Measurements from ENCODE around the gene BEST1. TPM values are rescaled to one million over a fixed set of nuclear protein-coding genes. Genes with fewer than 3 reads are reported as not detected.

The BEST1 gene
- total and polyA plus RNA-seq, 2 donors (not counting 3 experiments of a cell fraction or from before 2014, with no cell fraction given): 0.04 TPM; not detected in 1

- dilution Hi-C loops (cut with MboI; ENCODE audit: extremely low pct_ligation_motif_present, low sequenced_read_pairs): loop anchor here (10.0 kb wide), 1 partner anchor 182 kb away; no protein-coding TSS in a partner anchor
- Histone ChIP-seq H3K4me2 (ENCODE audit: insufficient read depth, low read length) (no peak overlapping the region), H3K4me1 (ENCODE audit: control insufficient read depth, extremely low read depth, insufficient read depth, low read length) (no peaks in the 10 kb centered on the region), H3K36me3 (ENCODE audit: control insufficient read depth in 2 of 2, extremely low read depth in 1 of 2, insufficient read depth in 2 of 2, low read length in 2 of 2) (no peaks in the 10 kb centered on the region), H4K20me1 (replicated peaks; ENCODE audit: control insufficient read depth, extremely low read depth, insufficient read depth, low read length) (no peaks in the 10 kb centered on the region), H3K9ac (replicated peaks; ENCODE audit: extremely low read depth, insufficient read depth, low read length) (no peak overlapping the region), H3K79me2 (ENCODE audit: control insufficient read depth, insufficient read depth, low read length) (no peaks in the 10 kb centered on the region), H3K27ac (ENCODE audit: insufficient read depth, low read depth, low read length) (no peak overlapping the region), H3K27me3 (ENCODE audit: control insufficient read depth in 2 of 2, insufficient read depth in 2 of 2, low read length in 2 of 2) (peaks cover 11 to 35% of the 10 kb centered on the region in 2 experiments), H3K9me1 (replicated peaks; ENCODE audit: control insufficient read depth, extremely low read depth, insufficient read depth, low read length) (no peaks in the 10 kb centered on the region), H2AFZ (ENCODE audit: low read depth, low read length) (no peak overlapping the region), H3K9me3 (replicated peaks; ENCODE audit: control insufficient read depth, insufficient read depth, low read length) (no peaks in the 10 kb centered on the region), H3K4me3 (replicated peaks in 1 of 3; ENCODE audit: insufficient read depth in 1 of 3, low read depth in 1 of 3, low read length in 3 of 3) (no peak overlapping the region)
- FAIRE-seq (no peak), DNase-seq (ENCODE audit: low read depth, low spot score) (no peak)
- POLR2A ChIA-PET: interaction anchor here (0.6 kb wide), 1 partner anchor 22 kb away, joined by 4 read pairs; no protein-coding TSS in a partner anchor
- TF ChIP-seq GATA2 (IDR thresholded peaks at IDR 0.05; ENCODE audit: insufficient read depth, insufficient read length, low read depth, low read length) (no peak), FOS (IDR thresholded peaks at IDR 0.05; ENCODE audit: borderline replicate concordance, insufficient read depth, low read length) (no peak), CTCF (IDR thresholded peaks at IDR 0.05; ENCODE audit: extremely low read depth in 1 of 2, insufficient read depth in 1 of 2, low read depth in 1 of 2, low read length in 2 of 2) (no peak), MYC (IDR thresholded peaks at IDR 0.05; ENCODE audit: low read depth, low read length) (no peak), EZH2 (IDR thresholded peaks at IDR 0.05; ENCODE audit: borderline replicate concordance, low read depth, low read length, severe bottlenecking) (no peak), MAX (IDR thresholded peaks at IDR 0.05; ENCODE audit: insufficient read depth, insufficient read length) (no peak), POLR2A (IDR thresholded peaks at IDR 0.05; ENCODE audit: low read depth, low read length) (no peak), POLR2AphosphoS5 (IDR thresholded peaks at IDR 0.05; ENCODE audit: insufficient read depth, low read depth, low read length) (no peak)
- intact Hi-C loops (cut with micrococcal nuclease): no loop called here
- BruUV-seq (replicated peaks): no TSS peak
- CTCF ChIA-PET: interaction anchor here (0.7 to 1.7 kb wide), 6 partner anchors 16 to 185 kb away, joined by 3 to 8 read pairs (median 3); no protein-coding TSS in a partner anchor
These were observed 27.6 kb upstream of the BEST1 start for GRCh38 chr11:61922539-61922938.
